ENCODE results near the gene NXPH4.

- TF ChIP-seq CTCF (IDR thresholded peaks at IDR 0.05): no peak
- no peak for TF ChIP-seq POLR2A (IDR thresholded peaks at IDR 0.05)
These were observed 44.9 kb downstream of the NXPH4 start for GRCh38 chr12:57261428-57261865.

Data from suprapubic skin (tissue), 3 donors.